ENCODE data around the gene BOLA1.

- peak in 1 of 2 donors; percentile 13 for TF ChIP-seq CTCF (IDR thresholded peaks at IDR 0.05; ENCODE audit: extremely low read depth in 1 of 2, insufficient read depth in 1 of 2, low read depth in 1 of 2, low read length in 2 of 2)
- TF ChIP-seq EZH2 (IDR thresholded peaks at IDR 0.05; ENCODE audit: borderline replicate concordance, low read depth, low read length, severe bottlenecking) = no peak
- TF ChIP-seq MAX (IDR thresholded peaks at IDR 0.05; ENCODE audit: insufficient read depth, insufficient read length) = peak; percentile 5
- peak; percentile 91 for TF ChIP-seq POLR2AphosphoS5 (IDR thresholded peaks at IDR 0.05; ENCODE audit: insufficient read depth, low read depth, low read length)
- TF ChIP-seq FOS (IDR thresholded peaks at IDR 0.05; ENCODE audit: borderline replicate concordance, insufficient read depth, low read length) = no peak
Measured at GRCh38 chr1:149927563-149928400, 28.4 kb downstream of the BOLA1 start, which contains the start of gene SF3B4.

Data from endothelial cell of umbilical vein (primary cell).